Measurements from ENCODE around the gene FRY.

FRY gene

DNA sequence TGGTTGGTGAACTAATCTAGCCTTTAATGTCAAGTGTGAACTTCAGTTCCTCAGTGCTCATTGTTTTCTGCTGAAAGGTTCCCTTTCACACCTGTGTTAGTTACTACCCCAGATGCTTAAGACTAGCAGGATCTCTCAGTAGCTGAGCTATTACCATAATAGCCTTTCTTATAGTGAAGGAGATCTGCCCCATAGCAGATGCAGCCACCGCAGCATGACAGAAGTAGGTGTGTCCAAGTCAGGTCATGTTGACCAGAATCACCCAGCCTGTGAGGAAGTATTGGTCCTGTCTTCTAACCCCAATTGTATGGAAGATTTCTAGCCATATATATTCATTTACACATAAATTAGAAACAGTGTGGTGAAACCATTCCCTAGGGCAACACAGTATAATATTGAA, 246.3 kb downstream of the FRY start:
- TF ChIP-seq BACH2 (CRISPR knock-in tag; IDR thresholded peaks at IDR 0.05; ENCODE audit: borderline replicate concordance) = no peak
- TF ChIP-seq ZFP30 (CRISPR knock-in tag; IDR thresholded peaks at IDR 0.05) = no peak
- no peak for TF ChIP-seq ZNF565 (CRISPR knock-in tag; conservative IDR thresholded peaks at IDR 0.05; ENCODE audit: low read depth)
- TF ChIP-seq RARB (CRISPR knock-in tag; IDR thresholded peaks at IDR 0.05) = no peak
- no peak for TF ChIP-seq TOX (CRISPR knock-in tag; IDR thresholded peaks at IDR 0.05; ENCODE audit: borderline replicate concordance)
- TF ChIP-seq, protein P1, sequence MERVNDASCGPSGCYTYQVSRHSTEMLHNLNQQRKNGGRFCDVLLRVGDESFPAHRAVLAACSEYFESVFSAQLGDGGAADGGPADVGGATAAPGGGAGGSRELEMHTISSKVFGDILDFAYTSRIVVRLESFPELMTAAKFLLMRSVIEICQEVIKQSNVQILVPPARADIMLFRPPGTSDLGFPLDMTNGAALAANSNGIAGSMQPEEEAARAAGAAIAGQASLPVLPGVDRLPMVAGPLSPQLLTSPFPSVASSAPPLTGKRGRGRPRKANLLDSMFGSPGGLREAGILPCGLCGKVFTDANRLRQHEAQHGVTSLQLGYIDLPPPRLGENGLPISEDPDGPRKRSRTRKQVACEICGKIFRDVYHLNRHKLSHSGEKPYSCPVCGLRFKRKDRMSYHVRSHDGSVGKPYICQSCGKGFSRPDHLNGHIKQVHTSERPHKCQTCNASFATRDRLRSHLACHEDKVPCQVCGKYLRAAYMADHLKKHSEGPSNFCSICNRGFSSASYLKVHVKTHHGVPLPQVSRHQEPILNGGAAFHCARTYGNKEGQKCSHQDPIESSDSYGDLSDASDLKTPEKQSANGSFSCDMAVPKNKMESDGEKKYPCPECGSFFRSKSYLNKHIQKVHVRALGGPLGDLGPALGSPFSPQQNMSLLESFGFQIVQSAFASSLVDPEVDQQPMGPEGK (CRISPR knock-in tag; IDR thresholded peaks at IDR 0.05; ENCODE audit: borderline replicate concordance) = no peak
- TF ChIP-seq GLIS3 (CRISPR knock-in tag; IDR thresholded peaks at IDR 0.05) = no peak
- TF ChIP-seq TCF4 (CRISPR knock-in tag; IDR thresholded peaks at IDR 0.05; ENCODE audit: borderline replicate concordance) = no peak
- TF ChIP-seq CSDC2 (CRISPR knock-in tag; IDR thresholded peaks at IDR 0.05) = no peak
- no peak for TF ChIP-seq ZNF8 (CRISPR knock-in tag; IDR thresholded peaks at IDR 0.05)
- no peak for ATAC-seq

DNA sequence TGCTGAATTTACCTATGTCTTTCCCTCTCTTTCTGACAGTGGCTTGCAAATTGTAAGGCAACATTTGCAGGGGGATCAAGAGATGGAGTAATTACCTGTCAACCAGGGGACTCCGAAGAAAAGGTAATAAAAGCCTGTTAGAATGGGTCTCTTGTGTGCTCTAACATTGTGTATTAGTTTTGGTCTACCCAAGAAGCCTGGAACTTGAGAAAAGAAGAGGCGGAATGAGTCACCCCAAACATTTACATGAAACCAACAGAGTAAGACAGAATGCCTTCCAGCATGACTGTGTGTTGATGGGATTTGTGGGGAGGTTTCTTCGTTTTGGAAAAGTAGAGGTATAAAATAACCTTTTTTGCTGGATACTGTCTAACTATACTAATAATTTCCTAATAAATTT, 246.9 kb downstream of the FRY start:
- TF ChIP-seq ARNTL (CRISPR knock-in tag; IDR thresholded peaks at IDR 0.05; ENCODE audit: borderline replicate concordance, low read depth) = no peak
- TF ChIP-seq CSDC2 (CRISPR knock-in tag; IDR thresholded peaks at IDR 0.05) = no peak
- TF ChIP-seq, protein P2, sequence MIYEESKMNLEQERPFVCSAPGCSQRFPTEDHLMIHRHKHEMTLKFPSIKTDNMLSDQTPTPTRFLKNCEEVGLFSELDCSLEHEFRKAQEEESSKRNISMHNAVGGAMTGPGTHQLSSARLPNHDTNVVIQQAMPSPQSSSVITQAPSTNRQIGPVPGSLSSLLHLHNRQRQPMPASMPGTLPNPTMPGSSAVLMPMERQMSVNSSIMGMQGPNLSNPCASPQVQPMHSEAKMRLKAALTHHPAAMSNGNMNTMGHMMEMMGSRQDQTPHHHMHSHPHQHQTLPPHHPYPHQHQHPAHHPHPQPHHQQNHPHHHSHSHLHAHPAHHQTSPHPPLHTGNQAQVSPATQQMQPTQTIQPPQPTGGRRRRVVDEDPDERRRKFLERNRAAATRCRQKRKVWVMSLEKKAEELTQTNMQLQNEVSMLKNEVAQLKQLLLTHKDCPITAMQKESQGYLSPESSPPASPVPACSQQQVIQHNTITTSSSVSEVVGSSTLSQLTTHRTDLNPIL (CRISPR knock-in tag; IDR thresholded peaks at IDR 0.05; ENCODE audit: low read depth) = no peak
- no peak for TF ChIP-seq ZFP30 (CRISPR knock-in tag; IDR thresholded peaks at IDR 0.05)
- TF ChIP-seq ZNF565 (CRISPR knock-in tag; conservative IDR thresholded peaks at IDR 0.05; ENCODE audit: low read depth) = no peak
- no peak for TF ChIP-seq GLIS3 (CRISPR knock-in tag; IDR thresholded peaks at IDR 0.05)
- TF ChIP-seq ZNF70 (CRISPR knock-in tag; IDR thresholded peaks at IDR 0.05) = no peak
- no peak for TF ChIP-seq ISL1 (CRISPR knock-in tag; IDR thresholded peaks at IDR 0.05)
- TF ChIP-seq ZC3H10 (CRISPR knock-in tag; IDR thresholded peaks at IDR 0.05) = no peak
- TF ChIP-seq ZFP3 (CRISPR knock-in tag; IDR thresholded peaks at IDR 0.05) = no peak
- TF ChIP-seq SNAI2 (CRISPR knock-in tag; IDR thresholded peaks at IDR 0.05) = no peak
- no peak for TF ChIP-seq BACH2 (CRISPR knock-in tag; IDR thresholded peaks at IDR 0.05; ENCODE audit: borderline replicate concordance)
- no peak for ATAC-seq

DNA sequence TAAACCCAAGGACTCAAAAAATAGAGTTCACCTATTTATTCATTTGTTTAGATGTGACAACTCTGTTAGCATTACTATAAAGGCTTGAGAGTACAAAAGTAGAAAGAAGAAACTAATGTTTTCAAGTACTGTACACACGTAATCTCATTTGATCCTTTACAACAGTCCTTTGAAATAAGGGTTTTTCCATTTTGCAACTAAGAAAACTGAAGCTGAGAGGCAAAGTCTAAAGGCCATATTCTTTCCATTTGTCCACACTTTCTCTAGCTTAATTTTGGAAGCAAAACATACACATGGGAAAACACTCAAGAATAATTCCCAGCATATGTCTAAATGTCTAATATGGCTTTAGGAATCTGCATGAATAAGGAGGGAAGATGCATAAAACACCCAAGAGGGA, 249.5 kb downstream of the FRY start:
- ATAC-seq = no peak

DNA sequence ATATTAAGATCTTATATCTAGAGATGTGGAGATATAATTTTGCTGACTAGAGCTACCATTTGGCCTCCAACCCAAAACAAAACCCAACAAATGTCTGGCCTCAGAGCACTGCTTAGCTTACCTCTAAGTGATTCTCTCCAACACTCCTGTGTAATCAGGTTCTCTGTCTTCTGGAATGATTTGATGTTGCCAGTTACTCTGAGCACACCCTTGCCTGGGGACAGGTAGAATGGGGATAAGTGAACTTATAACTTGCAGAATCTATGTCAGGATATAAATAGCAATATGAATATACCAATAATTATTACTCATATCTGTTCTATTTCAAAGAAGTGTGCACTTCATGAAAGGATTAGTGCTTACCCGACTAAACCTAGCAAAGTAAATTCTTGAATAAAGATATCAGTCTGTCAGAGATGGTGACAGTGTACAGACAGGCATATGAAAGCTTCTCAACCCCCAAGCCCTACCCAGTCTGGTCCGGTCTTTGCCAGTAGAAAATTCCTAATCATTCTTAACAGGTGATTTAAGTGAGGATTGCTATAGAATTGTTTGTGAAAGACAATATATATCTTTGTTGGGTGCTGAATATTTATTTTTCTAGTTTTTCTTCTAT, 250.6 kb downstream of the FRY start:
- no peak for TF ChIP-seq CSDC2 (CRISPR knock-in tag; IDR thresholded peaks at IDR 0.05)
- no peak for TF ChIP-seq TCF4 (CRISPR knock-in tag; IDR thresholded peaks at IDR 0.05; ENCODE audit: borderline replicate concordance)
- no peak for TF ChIP-seq PPARA (CRISPR knock-in tag; IDR thresholded peaks at IDR 0.05; ENCODE audit: borderline replicate concordance)
- TF ChIP-seq ZNF8 (CRISPR knock-in tag; IDR thresholded peaks at IDR 0.05) = no peak
- no peak for TF ChIP-seq ISL1 (CRISPR knock-in tag; IDR thresholded peaks at IDR 0.05)
- TF ChIP-seq ZC3H10 (CRISPR knock-in tag; IDR thresholded peaks at IDR 0.05) = no peak
- no peak for ATAC-seq

More for the DNA sequence above, 249.5 kb downstream of the FRY start:
- TF ChIP-seq, protein P1 (CRISPR knock-in tag; IDR thresholded peaks at IDR 0.05; ENCODE audit: borderline replicate concordance) = no peak
- TF ChIP-seq CSDC2 (CRISPR knock-in tag; IDR thresholded peaks at IDR 0.05) = no peak

DNA sequence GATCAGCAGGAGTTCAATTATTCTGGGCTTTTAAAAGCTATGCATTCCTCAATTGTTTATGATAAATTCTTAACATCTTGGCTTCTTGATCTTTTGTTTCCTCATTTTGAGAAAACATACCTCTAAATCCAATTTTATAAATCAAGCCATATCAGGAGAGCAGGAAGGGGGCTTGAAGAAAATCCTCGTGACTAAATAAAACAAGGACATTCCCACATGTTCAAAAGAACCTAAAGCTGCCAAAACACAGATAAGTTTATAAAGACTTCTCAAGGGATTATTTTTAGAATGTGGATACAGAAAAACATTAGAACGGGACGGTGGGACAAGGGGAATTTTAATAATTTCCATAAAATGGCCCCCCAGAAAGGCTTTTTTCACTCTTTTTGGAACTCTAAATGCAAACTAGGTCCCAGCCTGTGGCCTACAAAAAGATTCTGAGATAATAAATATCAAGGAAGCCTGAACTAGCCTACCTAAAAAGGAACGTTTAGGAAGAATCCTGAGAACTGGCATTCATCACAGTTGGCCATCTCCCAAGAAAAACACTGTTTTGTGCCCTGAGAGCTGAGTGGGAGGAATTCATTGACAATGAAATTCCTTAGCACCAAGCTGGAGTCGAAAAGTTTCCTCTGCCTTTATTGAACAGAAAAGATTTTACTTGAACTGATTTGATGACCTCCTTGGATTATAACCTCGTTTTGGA, 253.5 kb downstream of the FRY start:
- peak; percentile 79 for ATAC-seq

DNA sequence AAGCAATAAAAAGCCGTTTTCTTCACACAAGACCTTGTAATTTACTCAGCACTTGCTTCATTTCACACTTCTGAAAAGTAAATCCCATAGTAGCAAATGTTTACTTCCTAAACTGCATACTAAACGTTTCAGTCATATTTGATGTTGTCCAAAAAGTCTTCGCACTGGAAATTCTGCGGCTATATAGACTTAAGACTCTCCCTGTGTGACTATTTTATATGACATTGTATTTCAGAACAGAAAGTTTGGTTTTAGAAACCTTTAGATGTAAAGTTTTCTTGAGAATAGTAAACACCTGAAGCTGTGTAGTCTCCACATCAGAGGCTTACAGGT, 254.0 kb downstream of the FRY start:
- ATAC-seq = no peak; the same call in 2 of the 3 replicates

More for the DNA sequence above, 253.5 kb downstream of the FRY start:
- TF ChIP-seq ISL1 (CRISPR knock-in tag; IDR thresholded peaks at IDR 0.05) (peak; percentile 34), TCF4 (CRISPR knock-in tag; IDR thresholded peaks at IDR 0.05; ENCODE audit: borderline replicate concordance) (no peak)

More for the DNA sequence above, 254.0 kb downstream of the FRY start:
- TF ChIP-seq, protein P3, sequence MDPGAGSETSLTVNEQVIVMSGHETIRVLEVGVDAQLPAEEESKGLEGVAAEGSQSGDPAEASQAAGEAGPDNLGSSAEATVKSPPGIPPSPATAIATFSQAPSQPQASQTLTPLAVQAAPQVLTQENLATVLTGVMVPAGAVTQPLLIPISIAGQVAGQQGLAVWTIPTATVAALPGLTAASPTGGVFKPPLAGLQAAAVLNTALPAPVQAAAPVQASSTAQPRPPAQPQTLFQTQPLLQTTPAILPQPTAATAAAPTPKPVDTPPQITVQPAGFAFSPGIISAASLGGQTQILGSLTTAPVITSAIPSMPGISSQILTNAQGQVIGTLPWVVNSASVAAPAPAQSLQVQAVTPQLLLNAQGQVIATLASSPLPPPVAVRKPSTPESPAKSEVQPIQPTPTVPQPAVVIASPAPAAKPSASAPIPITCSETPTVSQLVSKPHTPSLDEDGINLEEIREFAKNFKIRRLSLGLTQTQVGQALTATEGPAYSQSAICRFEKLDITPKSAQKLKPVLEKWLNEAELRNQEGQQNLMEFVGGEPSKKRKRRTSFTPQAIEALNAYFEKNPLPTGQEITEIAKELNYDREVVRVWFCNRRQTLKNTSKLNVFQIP (CRISPR knock-in tag; IDR thresholded peaks at IDR 0.05; ENCODE audit: borderline replicate concordance, low read depth) = no peak

All from SK-N-SH treated with all-trans-retinoic acid at 6 μM for 48 hours (cell line).